ENCODE measurements around the gene PLEKHD1.

Gene PLEKHD1

DNA sequence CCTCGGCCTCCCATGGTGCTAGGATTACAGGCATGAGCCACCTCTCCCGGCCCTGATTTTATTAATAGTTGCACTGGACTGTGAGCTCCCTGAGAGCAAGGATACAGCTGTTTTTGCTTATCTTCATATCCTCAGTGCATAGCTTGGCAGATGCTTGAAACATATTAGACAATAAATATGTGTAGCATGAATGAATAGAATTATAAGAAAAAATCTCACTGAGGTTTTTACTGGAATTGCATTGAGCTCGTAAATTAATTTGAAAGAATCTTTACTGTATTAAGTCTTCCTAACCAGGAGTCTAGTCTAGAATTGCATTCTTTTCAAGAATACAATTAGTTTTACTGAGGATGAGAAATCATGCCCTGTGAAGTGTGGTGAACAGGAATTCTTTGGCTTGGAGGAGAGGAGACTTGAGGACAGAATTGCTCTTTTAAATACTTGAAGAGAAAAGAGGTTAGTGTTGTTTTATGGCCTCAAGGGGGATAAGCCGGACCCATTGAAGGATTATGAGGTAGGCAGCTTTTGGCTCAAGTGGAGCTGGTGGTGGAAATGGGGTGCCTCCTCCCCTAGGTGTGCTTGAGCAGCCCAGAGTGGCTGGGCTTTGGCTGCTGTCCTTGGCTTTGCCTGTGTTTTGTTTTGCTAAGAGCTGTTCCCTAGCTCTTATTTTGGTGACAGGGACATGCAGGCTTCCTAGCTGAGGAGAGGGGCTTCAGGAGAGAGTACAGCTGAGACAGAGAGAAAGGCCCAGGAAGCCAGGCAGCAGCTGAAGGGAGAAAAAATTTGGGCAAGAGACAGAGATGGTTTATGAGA is 34.0 kb downstream of the PLEKHD1 start:
- no peak for DNase-seq (ENCODE audit: low read depth in 2 of 2)

GRCh38 chr14:69519204-69520100 is 34.9 kb downstream of the PLEKHD1 start:
- no peak for DNase-seq (ENCODE audit: low read depth in 2 of 2)

DNA sequence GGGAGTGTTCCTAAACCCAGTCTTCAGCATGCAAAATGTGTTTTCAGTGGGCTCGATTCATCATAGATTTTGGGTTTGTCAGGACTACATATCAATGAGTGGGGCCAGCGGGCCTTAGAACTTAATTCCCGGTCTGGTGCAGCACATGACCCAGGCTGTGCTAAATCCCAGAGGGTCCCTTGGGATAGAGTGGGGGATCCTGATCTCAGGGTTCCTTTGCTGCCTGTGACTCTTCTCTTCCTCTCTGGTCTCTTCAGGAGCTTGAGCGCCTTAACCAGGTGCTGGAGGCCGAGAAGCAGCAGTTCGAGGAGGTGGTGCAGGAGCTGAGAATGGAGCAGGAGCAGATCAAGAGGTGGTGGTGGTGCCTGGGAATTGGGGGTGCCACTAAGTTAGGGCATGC is 37.5 kb downstream of the PLEKHD1 start:
- DNase-seq (ENCODE audit: low read depth in 2 of 2), result no peak

DNA sequence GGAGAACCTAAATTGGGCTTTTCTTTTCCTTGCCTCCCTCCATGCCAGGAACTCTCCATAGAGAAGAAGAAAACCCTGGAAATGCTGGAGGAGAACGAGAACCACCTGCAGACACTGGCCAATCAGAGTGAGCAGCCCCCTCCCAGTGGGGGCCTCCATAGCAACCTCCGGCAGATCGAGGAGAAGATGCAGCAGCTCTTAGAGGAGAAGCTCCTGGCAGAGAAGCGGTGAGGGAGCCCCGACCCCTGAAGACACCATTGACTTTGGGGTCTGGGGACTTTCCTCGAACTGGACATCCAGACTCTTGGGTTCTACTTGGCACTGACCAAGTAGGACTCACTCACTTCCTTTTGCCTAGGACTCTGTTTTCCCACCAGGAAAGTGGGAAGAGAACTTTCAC is 41.4 kb downstream of the PLEKHD1 start:
- DNase-seq (ENCODE audit: low read depth in 2 of 2), result no peak

DNA sequence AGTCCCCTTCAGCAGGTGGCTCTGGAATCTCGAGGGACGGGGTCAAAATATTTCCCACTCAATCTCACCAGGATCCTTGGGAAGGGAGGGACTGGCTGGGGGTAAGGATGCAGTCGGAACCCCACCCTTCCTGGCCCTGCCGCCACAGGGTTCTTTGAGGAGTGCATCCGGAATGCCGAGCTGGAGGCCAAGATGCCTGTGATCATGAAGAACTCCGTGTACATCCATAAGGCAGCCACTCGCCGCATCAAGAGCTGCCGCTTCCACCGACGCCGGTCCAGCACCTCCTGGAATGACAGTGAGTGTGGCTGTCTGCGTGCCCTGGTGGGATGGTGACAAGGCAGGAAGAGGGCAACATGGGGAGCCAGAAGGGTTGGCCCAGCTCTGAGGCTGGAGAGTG is 43.1 kb downstream of the PLEKHD1 start:
- no peak for DNase-seq (ENCODE audit: low read depth in 2 of 2)

GRCh38 chr14:69528143-69528542 is 43.6 kb downstream of the PLEKHD1 start:
- DNase-seq (ENCODE audit: low read depth in 2 of 2), result no peak

DNA sequence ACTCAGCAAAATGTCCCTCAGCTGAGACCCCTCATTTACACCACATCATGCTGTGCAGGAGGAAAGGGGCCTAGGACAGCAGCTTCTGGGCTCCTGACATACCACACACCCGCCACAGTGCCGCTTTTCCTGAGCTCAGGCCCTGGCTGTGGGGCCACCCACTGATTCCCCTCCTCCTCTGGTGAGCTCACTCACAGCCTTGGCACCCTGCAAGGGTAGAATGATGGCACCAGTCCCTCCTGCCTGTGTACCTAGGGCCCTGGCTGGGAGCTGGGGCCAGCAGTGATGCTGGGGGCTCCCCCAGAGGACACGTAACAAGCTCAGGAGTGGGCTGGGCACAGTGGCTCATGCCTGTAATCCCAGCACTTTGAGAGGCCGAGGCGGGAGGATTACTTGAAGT is 44.4 kb downstream of the PLEKHD1 start:
- no peak for DNase-seq (ENCODE audit: low read depth in 2 of 2)

- no peak for DNase-seq (ENCODE audit: low read depth in 2 of 2)
These were observed 45.0 kb downstream of the PLEKHD1 start for GRCh38 chr14:69529563-69529962.

DNA sequence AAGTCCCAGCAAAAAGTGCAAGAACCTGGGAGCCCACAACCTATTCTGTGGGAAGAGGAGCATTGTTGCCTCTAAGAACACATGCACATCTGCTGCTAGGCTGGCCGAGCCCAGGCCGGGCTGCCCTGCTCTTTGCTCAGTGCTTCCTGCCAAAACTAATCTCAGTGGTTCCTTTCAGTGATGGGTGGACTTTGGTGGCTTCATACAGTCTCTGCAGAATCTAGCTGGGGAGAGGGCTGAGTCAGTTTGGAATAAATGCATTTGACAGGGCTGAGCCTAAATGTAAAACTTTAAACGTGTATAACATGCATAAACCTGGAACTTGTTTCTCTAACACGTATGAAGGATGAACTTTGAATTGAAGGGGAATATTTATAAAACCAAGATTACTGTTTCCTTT is 45.6 kb downstream of the PLEKHD1 start:
- DNase-seq (ENCODE audit: low read depth in 2 of 2), result no peak

DNA sequence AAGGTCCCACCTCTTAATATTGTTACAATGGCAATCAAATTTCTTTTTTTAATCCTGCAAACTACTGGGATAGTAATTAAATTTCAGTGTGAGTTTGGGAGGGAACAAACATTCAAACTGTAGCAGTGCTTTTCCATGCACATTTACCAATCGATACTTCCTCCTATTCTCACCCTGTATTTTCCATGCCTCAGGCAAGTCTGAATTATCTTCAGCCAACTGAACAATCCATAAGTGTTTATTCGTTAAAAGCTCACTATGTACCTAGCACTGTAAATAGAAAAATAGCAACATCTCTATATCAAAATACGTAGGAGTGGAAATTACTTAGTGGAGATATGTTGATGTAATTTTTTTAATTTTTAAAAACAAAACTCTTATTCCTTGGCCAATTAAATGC is 46.6 kb downstream of the PLEKHD1 start:
- DNase-seq (ENCODE audit: low read depth in 2 of 2), result no peak

GRCh38 chr14:69532561-69533340 is 48.2 kb downstream of the PLEKHD1 start:
- DNase-seq (ENCODE audit: low read depth in 2 of 2), result no peak

DNA sequence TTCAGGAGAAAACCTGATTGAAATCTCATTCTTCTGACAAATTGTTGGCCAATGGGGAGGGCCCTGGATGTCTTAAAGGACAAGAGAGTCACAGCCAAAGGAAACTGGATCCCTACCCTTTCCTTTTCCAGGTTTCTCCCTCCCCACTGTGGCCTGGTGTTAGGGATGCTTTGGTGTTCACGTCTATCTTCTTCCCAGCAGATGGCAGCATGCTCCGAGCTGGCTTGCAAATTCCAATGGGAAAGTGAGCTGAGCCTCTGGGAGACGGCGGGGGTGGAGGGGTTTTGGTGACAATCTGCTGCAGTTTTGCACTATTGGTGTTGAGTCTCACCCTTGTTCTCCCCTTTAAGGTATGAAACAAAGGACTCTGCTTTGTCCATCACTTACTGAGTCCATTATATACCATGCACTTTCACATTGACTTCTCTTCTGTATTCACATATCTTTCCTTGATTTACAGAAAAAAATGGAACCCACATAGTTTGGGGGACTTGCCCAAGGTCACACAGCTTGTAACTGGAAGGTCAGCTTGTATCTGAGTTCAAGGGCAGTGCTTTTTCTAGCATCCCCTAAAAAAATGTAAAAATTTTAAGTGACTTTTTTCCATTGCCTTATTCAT is 50.8 kb downstream of the PLEKHD1 start:
- no peak for DNase-seq (ENCODE audit: low read depth in 2 of 2)

DNA sequence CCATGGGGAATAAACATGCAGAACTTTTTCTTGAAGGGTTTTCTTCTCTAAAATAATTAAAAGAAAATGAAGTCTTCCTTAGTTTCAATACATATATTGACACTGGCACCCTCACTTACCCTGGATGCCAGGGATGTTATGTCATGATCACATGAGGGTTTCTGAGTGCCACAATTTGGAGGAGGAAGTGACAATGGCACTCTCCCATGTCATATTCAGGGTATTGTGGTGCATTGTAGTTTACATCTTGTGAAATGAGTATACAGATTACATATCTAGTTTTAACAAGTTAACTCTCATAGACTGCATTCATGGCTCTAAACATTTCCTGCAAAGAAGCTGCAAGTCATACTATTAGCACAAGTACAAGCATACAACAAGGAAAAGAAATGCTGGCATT is 52.4 kb downstream of the PLEKHD1 start:
- DNase-seq (ENCODE audit: low read depth in 2 of 2), result no peak

- no peak for DNase-seq (ENCODE audit: low read depth in 2 of 2)
These were observed 53.4 kb downstream of the PLEKHD1 start for GRCh38 chr14:69537900-69538299.

DNA sequence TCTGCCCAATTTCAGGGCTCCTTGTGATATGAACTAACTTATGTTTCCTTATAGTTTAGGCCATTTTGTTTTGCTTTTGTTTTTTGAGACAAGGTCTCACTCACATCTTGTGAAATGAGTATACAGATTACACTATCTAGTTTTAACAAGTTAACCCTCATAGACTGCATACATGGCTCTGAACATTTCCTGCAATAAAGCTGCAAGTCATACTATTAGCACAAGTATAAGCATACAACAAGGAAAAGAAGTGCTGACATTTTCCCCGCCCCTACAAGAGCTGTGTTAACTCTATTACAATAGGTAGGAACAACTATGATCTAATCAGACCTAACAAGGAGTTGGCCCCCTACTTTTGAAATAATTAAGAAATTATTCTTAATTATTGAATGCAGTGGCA is 54.2 kb downstream of the PLEKHD1 start:
- no peak for DNase-seq (ENCODE audit: low read depth in 2 of 2)

DNA sequence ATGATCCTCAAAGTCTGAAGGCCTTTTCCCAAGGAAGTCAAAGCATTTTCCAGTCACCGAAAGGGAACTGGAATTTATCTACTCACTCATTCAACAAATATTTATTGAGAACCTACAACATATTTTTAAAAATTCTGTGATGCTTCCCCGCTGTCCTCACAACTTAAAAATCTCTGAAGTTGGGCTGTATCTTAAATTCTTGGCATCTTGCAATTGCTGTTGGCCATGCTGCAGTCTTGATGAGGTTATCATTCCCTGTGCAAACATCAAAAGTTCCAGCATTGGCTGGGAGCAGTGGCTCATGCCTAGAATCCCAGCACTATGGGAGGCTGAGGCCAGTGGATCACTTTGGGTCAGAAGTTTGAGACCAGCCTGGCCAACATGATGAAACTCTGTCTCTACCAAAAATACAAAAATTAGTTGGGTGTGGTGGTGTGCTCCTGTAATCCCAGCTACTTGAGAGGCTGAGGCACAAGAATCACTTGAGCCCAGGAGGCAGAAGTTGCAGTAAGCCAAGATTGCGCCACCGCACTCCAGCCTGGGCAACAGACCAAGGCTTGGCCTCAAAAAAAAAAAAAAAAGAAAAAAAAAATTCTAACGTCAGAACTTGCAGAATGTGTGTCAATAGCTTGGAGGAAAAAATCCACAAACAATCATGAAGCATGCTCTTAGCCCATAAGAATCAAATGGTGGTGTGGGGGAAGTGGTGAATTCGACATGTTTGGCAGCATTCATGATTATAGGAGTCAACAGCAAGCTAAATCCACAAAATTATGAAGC is 55.3 kb downstream of the PLEKHD1 start:
- no peak for DNase-seq (ENCODE audit: low read depth in 2 of 2)

- no peak for DNase-seq (ENCODE audit: low read depth in 2 of 2)
These were observed 56.3 kb downstream of the PLEKHD1 start for GRCh38 chr14:69540654-69541335.

DNA sequence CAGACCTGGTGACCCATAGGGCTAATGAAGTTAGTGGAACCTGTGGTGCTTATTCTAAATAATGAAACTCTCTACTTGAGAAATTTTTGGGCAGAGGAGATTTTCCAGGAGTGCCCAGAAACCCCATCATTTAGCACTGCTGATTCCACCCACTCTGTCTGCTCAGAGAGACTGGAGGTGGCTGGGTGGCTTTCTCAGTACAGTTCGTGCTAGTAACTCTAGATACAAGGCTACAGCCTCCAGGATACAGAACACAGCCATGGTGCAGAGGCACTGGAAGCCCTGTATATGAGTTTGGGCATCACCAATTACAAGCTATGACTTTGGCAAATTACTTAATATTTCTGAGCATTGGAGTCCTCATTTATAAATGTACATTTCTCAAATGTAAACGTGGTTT is 57.8 kb downstream of the PLEKHD1 start:
- no peak for DNase-seq (ENCODE audit: low read depth in 2 of 2)

DNA sequence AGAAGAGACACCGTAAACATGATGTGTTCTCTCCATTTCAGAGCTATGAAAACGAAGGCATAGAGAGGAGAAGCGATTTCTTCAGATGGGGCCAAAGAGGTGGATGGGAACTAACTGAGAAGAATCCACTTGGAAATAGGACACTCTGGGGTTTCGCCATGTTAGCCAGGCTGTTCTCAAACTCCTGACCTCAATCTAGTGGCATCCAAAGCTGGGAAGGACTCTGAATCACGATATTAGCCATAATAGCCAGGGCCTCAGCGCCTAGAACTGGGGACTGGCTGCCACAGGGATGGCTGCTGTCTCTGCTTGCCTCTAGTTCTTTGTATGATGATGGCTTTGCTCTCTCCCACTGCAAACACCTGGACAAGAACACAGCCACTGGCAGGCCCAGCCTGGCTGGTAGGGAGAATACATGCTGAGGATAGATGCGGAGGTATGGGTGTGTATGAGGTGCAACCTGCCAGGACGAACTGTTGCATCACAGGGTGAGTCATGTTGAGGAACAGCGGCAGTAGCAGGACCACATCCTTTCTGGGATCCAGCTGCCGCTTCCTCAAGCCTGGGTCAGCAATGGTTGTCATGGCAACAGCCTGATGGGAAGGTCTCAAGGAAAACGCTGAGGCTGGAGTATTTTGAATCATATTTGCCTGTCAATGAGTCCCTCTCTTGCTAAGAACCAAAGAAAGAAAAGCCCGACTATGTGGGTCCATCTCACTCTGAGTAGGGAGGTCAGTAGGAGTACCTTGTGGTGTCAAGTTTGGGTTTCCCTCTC is 59.0 kb downstream of the PLEKHD1 start:
- peak; percentile 4 to 7 for DNase-seq (ENCODE audit: low read depth in 2 of 2)

All from activated CD4-positive, alpha-beta T cell treated with anti-CD3 and anti-CD28 coated beads for 24 hours (primary cell).